H1 (cell line): ENCODE measurements around the gene COQ10B.

Experiments
- CTCF ChIP-seq, 3 experiments: IDR thresholded peaks; 1 replicate in 2 of 3; 2 replicates in 1 of 3; pipeline versions ENCODE4 v1.5.1 to v1.6.1; 2011; ENCODE audit warnings: low read length in 3 of 3, mild to moderate bottlenecking in 3 of 3, inconsistent platforms in 2 of 3, low read depth in 1 of 3, moderate library complexity in 1 of 3; ENCODE audit not compliant: insufficient read depth in 1 of 3; ENCODE audit errors: control extremely low read depth in 1 of 3
- EP300 ChIP-seq, 2 experiments: IDR thresholded peaks; 1 replicate in 1 of 2; 2 replicates in 1 of 2; pipeline ENCODE4 v1.6.1; 2011 to 2012; ENCODE audit warnings: low read depth in 2 of 2, low read length in 2 of 2, mild to moderate bottlenecking in 2 of 2, borderline replicate concordance in 1 of 2, inconsistent platforms in 1 of 2, moderate library complexity in 1 of 2
- EZH2 ChIP-seq: fragments of 200-600 bp; sonication (generic); IDR thresholded peaks from 2 replicates; pipeline ENCODE4 v1.7.1; 2012; ENCODE audit warnings: low read depth, mild to moderate bottlenecking, moderate library complexity, low read length, inconsistent platforms; ENCODE audit not compliant: severe bottlenecking
- POLR2A ChIP-seq, 2 experiments: IDR thresholded peaks; 1 replicate in 1 of 2; 2 replicates in 1 of 2; pipeline ENCODE4 v1.6.1; 2011; ENCODE audit warnings: low read depth in 2 of 2, low read length in 2 of 2, mild to moderate bottlenecking in 2 of 2; ENCODE audit errors: control extremely low read depth in 1 of 2
- SP2 ChIP-seq: IDR thresholded peaks from 2 replicates; pipeline ENCODE4 v1.6.1; 2012; ENCODE audit warnings: mild to moderate bottlenecking, low read length, inconsistent platforms
- SRF ChIP-seq: IDR thresholded peaks from 2 replicates; pipeline ENCODE4 v1.6.1; 2011; ENCODE audit warnings: mild to moderate bottlenecking, low read depth, low read length, moderate library complexity

- TF ChIP-seq SRF (no peak), CTCF (IDR thresholded peaks at IDR 0.05; ENCODE audit: control extremely low read depth in 1 of 3, insufficient read depth in 1 of 3, low read depth in 1 of 3, low read length in 3 of 3) (no peak), SP2 (no peak), EZH2 (no peak), POLR2A (IDR thresholded peaks at IDR 0.05; ENCODE audit: control extremely low read depth in 1 of 2, low read depth in 2 of 2, low read length in 2 of 2) (no peak), EP300 (IDR thresholded peaks at IDR 0.05; ENCODE audit: borderline replicate concordance in 1 of 2, low read depth in 2 of 2, low read length in 2 of 2) (no peak)
Measured at GRCh38 chr2:197414039-197414438, 39.3 kb upstream of the COQ10B start.
